ENCODE data around the gene IL9. TPM values are rescaled to one million over a fixed set of nuclear protein-coding genes. Genes with fewer than 3 reads are reported as not detected.

Gene IL9
- total RNA-seq, 8 experiments from 2014 or later: not detected

DNA sequence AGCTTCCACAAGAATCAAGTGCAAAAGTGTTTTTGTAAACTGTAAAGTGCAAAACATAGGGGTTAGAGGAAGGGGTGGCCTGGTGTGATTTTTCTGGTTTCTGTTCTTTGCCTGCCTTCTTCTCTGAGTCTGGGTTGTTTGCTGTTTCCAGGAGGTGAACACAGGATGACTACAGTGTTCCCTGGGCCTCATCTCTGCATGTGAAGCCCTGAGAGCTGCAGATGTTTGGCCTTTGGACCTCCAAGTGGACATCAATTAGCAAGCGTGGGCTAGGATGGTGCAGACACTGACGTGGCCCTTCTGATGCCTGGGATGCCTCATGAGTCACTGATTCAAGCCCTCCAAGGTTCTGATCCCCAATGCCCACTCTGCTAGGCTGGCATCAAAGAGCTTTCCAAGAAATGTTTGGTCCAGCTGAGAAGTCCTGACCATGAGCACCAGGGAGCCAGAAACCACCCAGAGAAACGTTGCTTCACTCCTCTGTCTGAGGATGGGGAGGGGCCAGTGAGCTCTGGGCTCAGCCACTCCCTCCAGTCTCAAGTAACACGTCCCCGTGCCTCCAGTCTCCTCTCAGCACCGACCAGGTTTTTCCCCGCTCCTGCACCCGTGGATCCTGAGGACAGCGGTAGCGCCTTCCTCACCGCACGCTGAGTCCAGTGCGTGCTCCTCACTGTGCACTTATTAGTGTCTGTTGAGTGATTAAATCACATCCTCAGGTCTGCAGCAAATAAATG lies 7.6 kb downstream of the IL9 start:
- ATAC-seq (replicated peaks in 6 of 8): peak in 3 of 8 experiments; percentile 24 to 69 (median 68)
- in situ Hi-C loops (cut with MboI; ENCODE audit: low pct_unique_long_range_greater_than_20kb in 2 of 9, low sequenced_read_pairs in 9 of 9, unreplicated experiment in 9 of 9): loop anchor here in 4 of 9 experiments (25.0 kb wide), 2 partner anchors 174 to 324 kb away; no protein-coding TSS in a partner anchor
- Histone ChIP-seq H3K27ac (no peak overlapping the region), H3K4me3 (no peak overlapping the region), H3K4me1 (replicated peaks in 1 of 2) (no peaks in the 10 kb centered on the region)
- 39 to 100% (median 70%) methylated on average over 1 to 13 of the region's 13 CpGs for WGBS, 10 experiments

DNA sequence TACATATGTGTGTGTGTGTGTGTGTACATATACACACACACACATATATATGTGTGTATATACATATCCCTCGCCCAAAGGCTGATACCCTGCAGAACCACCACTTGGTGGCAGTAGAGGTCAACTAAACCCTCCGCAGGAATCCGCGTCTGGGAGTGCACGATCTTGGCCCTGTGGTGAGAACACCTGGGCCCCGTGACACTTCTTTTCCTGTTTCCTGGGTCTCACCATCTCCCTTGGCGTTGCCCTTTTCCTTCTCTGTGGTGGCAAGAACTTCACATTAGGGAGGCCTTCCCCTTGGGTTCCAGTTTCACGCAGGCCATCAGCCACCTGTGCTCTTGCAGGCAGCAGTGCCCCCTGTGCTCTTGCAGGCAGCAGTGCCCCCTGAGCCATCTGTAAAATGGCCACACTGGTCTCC lies 8.2 kb downstream of the IL9 start:
- no peak overlapping the region for H3K27ac ChIP-seq
- 0 to 100% (median 13%) methylated on average over 1 to 5 of the region's 8 CpGs; no CpG with 5 or more reads in 6 of the 10 experiments for WGBS, 10 experiments
- in situ Hi-C loops (cut with MboI; ENCODE audit: low pct_unique_long_range_greater_than_20kb in 2 of 9, low sequenced_read_pairs in 9 of 9, unreplicated experiment in 9 of 9): loop anchor here in 4 of 9 experiments (25.0 kb wide), 2 partner anchors 175 to 325 kb away; no protein-coding TSS in a partner anchor
- peak; percentile 76 to 96 (median 87) for ATAC-seq (replicated peaks in 6 of 8)
- H3K4me3 ChIP-seq: no peak overlapping the region
- no peaks in the 10 kb centered on the region for H3K4me1 ChIP-seq (replicated peaks in 1 of 2)

DNA sequence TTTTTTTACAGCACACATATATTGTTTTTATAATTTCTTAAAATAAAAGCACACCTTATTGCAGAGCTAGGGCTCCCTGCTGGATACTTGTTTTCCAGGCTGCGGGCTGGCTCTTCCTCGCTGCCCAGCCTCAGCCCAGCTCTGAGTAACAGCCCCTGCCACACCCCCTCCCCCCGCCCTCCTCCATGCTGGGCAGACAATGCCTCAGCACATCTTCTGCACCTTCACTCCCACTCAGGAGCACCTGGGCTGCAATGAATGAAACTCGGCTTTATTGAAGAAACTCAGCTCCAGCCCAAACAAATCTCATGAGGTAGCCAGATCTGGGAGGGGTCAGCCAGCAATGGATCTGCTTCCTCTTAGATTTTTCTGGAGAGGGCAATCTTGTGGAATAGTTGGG lies 9.5 kb downstream of the IL9 start:
- WGBS, 10 experiments: 17 to 80% methylated on average over 1 of the region's 4 CpGs; no CpG with 5 or more reads in 8 of the 10 experiments
- in situ Hi-C loops (cut with MboI; ENCODE audit: low pct_unique_long_range_greater_than_20kb in 2 of 9, low sequenced_read_pairs in 9 of 9, unreplicated experiment in 9 of 9): loop anchor here in 4 of 9 experiments (25.0 kb wide), 2 partner anchors 176 to 326 kb away; no protein-coding TSS in a partner anchor
- H3K4me3 ChIP-seq: no peak overlapping the region
- no peaks in the 10 kb centered on the region for H3K4me1 ChIP-seq (replicated peaks in 1 of 2)
- H3K27ac ChIP-seq: no peak overlapping the region
- ATAC-seq (replicated peaks in 6 of 8): no peak

DNA sequence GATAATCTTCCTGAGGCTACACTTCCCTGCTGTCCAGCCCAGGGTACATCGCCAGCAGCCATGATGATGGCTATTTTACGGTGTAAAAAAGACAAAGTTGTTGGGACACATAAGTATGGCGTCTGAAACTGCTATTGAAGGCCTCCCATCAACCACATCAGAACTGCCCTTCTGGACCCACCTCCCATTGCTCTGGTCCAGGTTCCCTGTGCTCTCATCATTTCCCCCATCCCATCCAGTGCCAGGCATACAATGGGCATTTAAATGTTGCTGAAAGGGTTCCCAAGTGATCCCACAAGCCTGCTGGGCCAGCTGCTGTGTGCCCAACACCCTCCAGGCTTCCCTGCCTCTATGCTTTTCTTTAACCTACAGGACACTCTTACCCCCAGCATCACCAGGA lies 10.6 kb downstream of the IL9 start:
- H3K27ac ChIP-seq: no peak overlapping the region
- ATAC-seq (replicated peaks in 6 of 8): no peak
- H3K4me3 ChIP-seq: no peak overlapping the region
- WGBS, 10 experiments: 40 to 100% (median 79%) methylated on average over 1 to 3 of the region's 3 CpGs; no CpG with 5 or more reads in 5 of the 10 experiments
- H3K4me1 ChIP-seq (replicated peaks in 1 of 2): no peaks in the 10 kb centered on the region
- in situ Hi-C loops (cut with MboI; ENCODE audit: low pct_unique_long_range_greater_than_20kb in 2 of 9, low sequenced_read_pairs in 9 of 9, unreplicated experiment in 9 of 9): loop anchor here in 4 of 9 experiments (25.0 kb wide), 2 partner anchors 177 to 327 kb away; no protein-coding TSS in a partner anchor

DNA sequence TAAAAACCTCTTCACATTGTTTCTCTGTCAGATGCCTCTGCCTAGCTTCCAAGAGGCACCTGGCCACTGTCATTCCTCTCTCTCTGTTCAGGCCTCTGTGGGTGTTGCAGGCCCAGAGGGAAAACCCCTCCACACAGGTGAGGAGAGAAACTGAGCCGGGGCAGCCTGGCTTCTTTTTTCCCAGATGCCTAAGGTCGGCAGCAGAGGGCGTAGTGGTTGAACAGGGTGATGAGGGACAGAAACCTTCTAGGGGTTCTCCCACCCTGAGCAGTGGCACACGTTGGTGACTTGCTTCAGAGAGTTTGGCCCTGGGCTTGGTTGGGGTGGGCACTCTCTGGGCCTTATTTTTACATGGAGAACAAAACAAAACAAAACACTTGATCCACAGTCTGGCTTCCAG lies 12.2 kb downstream of the IL9 start:
- peaks cover 0 to 4% of the 10 kb centered on the region in 2 donors for H3K4me1 ChIP-seq (replicated peaks in 1 of 2)
- ATAC-seq (replicated peaks in 6 of 8): no peak
- H3K27ac ChIP-seq: no peak overlapping the region
- H3K4me3 ChIP-seq: no peak overlapping the region
- in situ Hi-C loops (cut with MboI; ENCODE audit: low pct_unique_long_range_greater_than_20kb in 2 of 9, low sequenced_read_pairs in 9 of 9, unreplicated experiment in 9 of 9): loop anchor here in 4 of 9 experiments (25.0 kb wide), 2 partner anchors 179 to 329 kb away; no protein-coding TSS in a partner anchor
- WGBS, 10 experiments: 17 to 83% (median 46%) methylated on average over 1 to 4 of the region's 4 CpGs; no CpG with 5 or more reads in 2 of the 10 experiments

DNA sequence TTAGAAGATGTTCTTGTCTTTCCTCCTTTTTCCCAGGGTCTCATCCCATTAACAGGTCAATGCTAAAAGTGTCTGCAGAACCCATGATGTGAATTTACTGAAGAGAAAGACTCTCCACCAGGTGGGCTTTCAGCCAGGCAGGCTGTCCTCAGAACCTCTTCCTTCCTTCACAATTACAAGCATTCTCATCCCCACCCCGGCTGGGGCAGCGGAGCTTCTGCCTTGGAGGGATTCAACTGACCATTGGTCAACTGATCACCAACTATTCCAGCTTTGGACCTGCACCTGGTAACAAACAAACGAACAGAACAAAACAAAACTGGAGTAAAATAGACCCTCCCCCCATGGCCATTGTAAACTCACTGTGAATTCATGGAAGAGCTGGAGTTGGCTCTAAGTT lies 12.6 kb downstream of the IL9 start:
- Histone ChIP-seq H3K4me3 (no peak overlapping the region), H3K4me1 (replicated peaks in 1 of 2) (peaks cover 0 to 5% of the 10 kb centered on the region in 2 donors), H3K27ac (no peak overlapping the region)
- in situ Hi-C loops (cut with MboI; ENCODE audit: low pct_unique_long_range_greater_than_20kb in 2 of 9, low sequenced_read_pairs in 9 of 9, unreplicated experiment in 9 of 9): loop anchor here in 4 of 9 experiments (25.0 kb wide), 2 partner anchors 179 to 329 kb away; no protein-coding TSS in a partner anchor
- 25 to 90% (median 70%) methylated on average over 1 to 3 of the region's 3 CpGs; no CpG with 5 or more reads in 2 of the 10 experiments for WGBS, 10 experiments
- ATAC-seq (replicated peaks in 6 of 8): no peak

DNA sequence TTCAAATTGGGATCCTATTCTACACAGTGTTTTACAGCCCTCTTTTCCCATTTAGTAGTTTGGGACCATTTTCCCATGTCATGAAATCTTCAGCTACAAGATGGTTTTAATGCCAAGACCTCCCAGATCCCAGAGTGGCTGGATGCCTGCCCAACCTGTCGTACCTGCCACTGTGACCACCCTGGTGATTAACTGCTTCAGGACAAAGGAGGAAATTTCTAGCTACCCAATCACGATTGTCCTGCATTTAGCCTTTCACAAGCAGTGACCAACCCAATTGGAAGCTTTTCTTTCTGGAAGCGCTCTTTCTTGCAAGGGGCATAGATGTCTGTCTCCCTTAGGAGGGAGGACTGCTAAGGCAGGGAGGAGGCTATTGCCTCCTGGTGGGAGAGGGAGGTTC lies 13.8 kb downstream of the IL9 start:
- peaks cover 0 to 10% of the 10 kb centered on the region in 2 donors for H3K4me1 ChIP-seq (replicated peaks in 1 of 2)
- H3K4me3 ChIP-seq: no peak overlapping the region
- in situ Hi-C loops (cut with MboI; ENCODE audit: low pct_unique_long_range_greater_than_20kb in 2 of 9, low sequenced_read_pairs in 9 of 9, unreplicated experiment in 9 of 9): loop anchor here in 4 of 9 experiments (25.0 kb wide), 2 partner anchors 180 to 330 kb away; no protein-coding TSS in a partner anchor
- WGBS, 10 experiments: 29 to 100% (median 62%) methylated on average over 1 to 3 of the region's 3 CpGs; no CpG with 5 or more reads in 2 of the 10 experiments
- no peak overlapping the region for H3K27ac ChIP-seq
- ATAC-seq (replicated peaks in 6 of 8): no peak

DNA sequence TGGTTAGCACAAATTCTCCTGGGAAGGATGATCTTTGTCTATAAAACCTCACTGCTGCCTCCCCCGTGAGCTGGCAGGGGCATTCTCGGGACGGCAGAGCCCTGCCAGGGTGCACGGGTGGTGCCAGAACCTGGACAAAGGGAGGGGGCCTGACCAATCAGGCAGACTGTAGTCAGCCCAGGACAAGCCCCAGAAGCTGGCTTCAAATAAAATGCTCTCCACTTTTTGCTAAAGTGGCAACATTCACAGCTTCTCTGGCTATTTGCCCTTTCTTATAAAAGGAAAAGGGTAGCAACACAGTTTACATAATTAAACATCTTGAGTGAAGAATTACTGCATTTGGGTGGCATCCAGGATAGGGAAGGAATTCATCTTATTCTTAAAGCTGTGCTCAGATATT lies 14.4 kb downstream of the IL9 start:
- Histone ChIP-seq H3K4me1 (replicated peaks in 1 of 2) (peaks cover 0 to 10% of the 10 kb centered on the region in 2 donors), H3K27ac (no peak overlapping the region), H3K4me3 (no peak overlapping the region)
- in situ Hi-C loops (cut with MboI; ENCODE audit: low pct_unique_long_range_greater_than_20kb in 2 of 9, low sequenced_read_pairs in 9 of 9, unreplicated experiment in 9 of 9): loop anchor here in 4 of 9 experiments (25.0 kb wide), 2 partner anchors 181 to 331 kb away; no protein-coding TSS in a partner anchor
- WGBS, 10 experiments: 0 to 83% (median 35%) methylated on average over 1 to 4 of the region's 4 CpGs; no CpG with 5 or more reads in 3 of the 10 experiments
- peak in 1 of 8 experiments; percentile 72 for ATAC-seq (replicated peaks in 6 of 8)

DNA sequence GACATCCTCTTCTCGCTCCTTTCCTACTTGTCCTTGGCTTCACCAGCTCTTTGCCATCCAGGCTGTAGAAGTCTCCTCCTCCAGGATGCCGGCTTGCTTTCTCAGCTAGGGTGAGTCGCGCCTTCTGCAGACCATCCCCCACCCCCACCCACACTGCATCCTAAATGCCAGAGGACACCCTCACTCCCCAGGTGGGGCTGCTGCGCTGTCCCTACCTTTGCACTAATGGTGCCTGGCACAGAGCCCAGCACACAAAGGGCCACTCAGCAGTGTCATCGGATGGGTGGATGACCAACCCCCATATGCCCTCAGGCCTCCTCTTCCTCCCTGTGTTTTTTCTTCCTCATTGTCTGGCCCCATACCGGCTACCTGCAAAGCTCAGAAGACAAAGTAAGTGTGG lies 14.8 kb downstream of the IL9 start:
- Histone ChIP-seq H3K27ac (no peak overlapping the region), H3K4me1 (replicated peaks in 1 of 2) (peaks cover 0 to 10% of the 10 kb centered on the region in 2 donors), H3K4me3 (no peak overlapping the region)
- in situ Hi-C loops (cut with MboI; ENCODE audit: low pct_unique_long_range_greater_than_20kb in 2 of 9, low sequenced_read_pairs in 9 of 9, unreplicated experiment in 9 of 9): loop anchor here in 4 of 9 experiments (25.0 kb wide), 2 partner anchors 182 to 332 kb away; no protein-coding TSS in a partner anchor
- 40 to 90% (median 68%) methylated on average over 1 to 3 of the region's 7 CpGs; no CpG with 5 or more reads in 2 of the 10 experiments for WGBS, 10 experiments
- ATAC-seq (replicated peaks in 6 of 8): no peak

DNA sequence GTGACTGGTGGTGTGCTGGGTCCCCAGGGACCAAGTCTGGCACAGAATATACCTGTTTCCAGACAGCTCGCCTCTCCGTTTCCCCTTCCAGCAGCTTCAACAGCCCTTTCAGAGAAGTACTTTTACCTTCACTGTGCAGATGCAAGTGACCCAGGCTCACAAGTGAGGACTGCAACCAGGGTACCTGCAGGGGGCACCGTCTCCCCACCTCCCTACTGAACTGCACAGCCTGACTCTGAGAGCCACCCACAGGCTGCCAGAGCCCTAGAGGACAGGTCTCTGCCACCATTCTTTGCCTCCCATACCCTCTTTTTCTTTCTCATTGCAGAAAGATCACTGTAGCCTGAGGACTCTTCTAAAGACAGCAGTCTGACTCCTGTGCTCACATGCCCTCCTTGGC lies 15.4 kb downstream of the IL9 start:
- peak in 2 of 8 experiments; percentile 23 to 68 for ATAC-seq (replicated peaks in 6 of 8)
- no peak overlapping the region for H3K27ac ChIP-seq
- in situ Hi-C loops (cut with MboI; ENCODE audit: low pct_unique_long_range_greater_than_20kb in 2 of 9, low sequenced_read_pairs in 9 of 9, unreplicated experiment in 9 of 9): loop anchor here in 4 of 9 experiments (25.0 kb wide), 2 partner anchors 182 to 332 kb away; no protein-coding TSS in a partner anchor
- peaks cover 0 to 10% of the 10 kb centered on the region in 2 donors for H3K4me1 ChIP-seq (replicated peaks in 1 of 2)
- H3K4me3 ChIP-seq: no peak overlapping the region
- 73 to 83% (median 79%) methylated on average over 2 to 3 of the region's 3 CpGs; no CpG with 5 or more reads in 7 of the 10 experiments for WGBS, 10 experiments

DNA sequence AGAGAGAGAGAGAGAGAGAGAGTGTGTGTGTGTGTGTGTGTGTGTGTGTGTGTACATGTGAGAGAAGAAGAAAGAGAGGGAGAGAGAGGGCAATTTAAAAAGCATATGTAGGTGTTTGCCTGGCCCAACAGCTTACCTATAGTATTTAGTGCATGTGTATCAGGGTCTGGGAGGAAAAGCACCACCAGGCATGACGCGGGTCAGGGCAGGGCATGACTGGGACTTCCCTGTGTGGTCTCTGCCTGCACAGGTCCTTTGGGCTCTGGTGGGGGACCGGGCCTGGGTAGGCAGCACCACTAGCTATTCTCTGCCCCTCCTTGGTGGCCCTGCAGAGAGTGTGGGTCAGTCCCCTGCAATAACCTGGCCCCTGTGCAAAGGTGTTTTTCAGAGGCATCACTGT lies 16.1 kb downstream of the IL9 start:
- WGBS, 10 experiments: 90 to 93% methylated on average over 2 of the region's 3 CpGs; no CpG with 5 or more reads in 8 of the 10 experiments
- no peak overlapping the region for H3K27ac ChIP-seq
- ATAC-seq (replicated peaks in 6 of 8): no peak
- in situ Hi-C loops (cut with MboI; ENCODE audit: low pct_unique_long_range_greater_than_20kb in 2 of 9, low sequenced_read_pairs in 9 of 9, unreplicated experiment in 9 of 9): loop anchor here in 4 of 9 experiments (25.0 kb wide), 2 partner anchors 183 to 333 kb away; no protein-coding TSS in a partner anchor
- no peak overlapping the region for H3K4me3 ChIP-seq
- H3K4me1 ChIP-seq (replicated peaks in 1 of 2): peaks cover 0 to 10% of the 10 kb centered on the region in 2 donors

DNA sequence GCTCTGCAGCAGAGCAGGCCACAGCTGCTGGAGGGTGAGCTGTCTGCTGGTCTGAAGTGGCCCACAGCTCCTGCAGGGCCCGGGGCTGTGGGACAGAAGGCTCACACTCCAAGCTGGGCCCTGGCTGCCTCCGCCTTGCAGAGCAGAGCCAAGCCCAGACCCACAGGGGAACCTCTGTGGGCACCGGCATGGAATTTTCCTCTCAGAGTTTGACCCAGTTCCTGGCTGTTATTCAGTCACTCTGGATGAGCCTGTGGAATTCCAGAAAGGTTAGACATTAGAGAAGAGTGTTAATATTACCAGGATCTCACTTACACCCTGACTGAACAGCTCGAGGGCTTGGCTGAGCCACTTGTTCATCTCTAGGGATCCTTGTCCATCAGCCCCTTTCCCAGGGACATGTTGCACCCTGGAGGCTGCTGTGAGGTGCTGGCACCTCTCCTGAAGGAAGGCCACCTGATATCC lies 17.5 kb downstream of the IL9 start:
- Histone ChIP-seq H3K27ac (peak overlapping the region in 1 of 2 donors; percentile 21), H3K4me3 (no peak overlapping the region), H3K4me1 (replicated peaks in 1 of 2) (peaks cover 0 to 10% of the 10 kb centered on the region in 2 donors)
- in situ Hi-C loops (cut with MboI; ENCODE audit: low pct_unique_long_range_greater_than_20kb in 2 of 9, low sequenced_read_pairs in 9 of 9, unreplicated experiment in 9 of 9): loop anchor here in 4 of 9 experiments (25.0 kb wide), 2 partner anchors 184 to 334 kb away; no protein-coding TSS in a partner anchor
- 33 to 71% (median 60%) methylated on average over 1 to 3 of the region's 4 CpGs; no CpG with 5 or more reads in 4 of the 10 experiments for WGBS, 10 experiments
- peak in 3 of 8 experiments; percentile 6 to 19 (median 11) for ATAC-seq (replicated peaks in 6 of 8)
